Activated T-cell treated with anti-CD3 and anti-CD28 coated beads, Interleukin-2, amount 50 U/mL, for 72 hours (primary cell): Measurements from ENCODE around the gene FAM120A. TPM values are rescaled to one million over a fixed set of nuclear protein-coding genes. Genes with fewer than 3 reads are reported as not detected.

Experiments used
- ATAC-seq, 2 donors: fragments of 150-1000 bp; cut with Tn5 transposase; replicated peaks in 1 of 2; 2 replicates each; pipeline ENCODE4 v1.10.0; 2021; ENCODE audit warnings: moderate library complexity in 2 of 2, mild to moderate bottlenecking in 1 of 2
- DNase-seq, 2 donors: peaks; one replicate each; pipeline ENCODE4 v3.0.0; 2021 to 2022; ENCODE audit warnings: mixed read lengths in 1 of 2
- H3K27ac Mint-ChIP-seq: one replicate; pipeline ENCODE4 v1.8.0; 2022; ENCODE audit warnings: mild to moderate bottlenecking, moderate library complexity, mixed read lengths
- H3K27me3 Mint-ChIP-seq: one replicate; pipeline ENCODE4 v1.8.0; 2022; ENCODE audit warnings: low read depth, mixed read lengths
- H3K36me3 Mint-ChIP-seq, 2 donors: one replicate each; pipeline ENCODE4 v1.8.0; 2022; ENCODE audit warnings: mixed read lengths in 2 of 2, mild to moderate bottlenecking in 1 of 2; ENCODE audit not compliant: insufficient read depth in 2 of 2
- H3K4me1 Mint-ChIP-seq: one replicate; pipeline ENCODE4 v1.8.0; 2022; ENCODE audit warnings: low read depth, mixed read lengths
- H3K4me3 Mint-ChIP-seq, 2 donors: one replicate each; pipeline ENCODE4 v1.8.0; 2022; ENCODE audit warnings: mild to moderate bottlenecking in 2 of 2, mixed read lengths in 2 of 2, moderate library complexity in 2 of 2
- H3K9me3 Mint-ChIP-seq, 2 donors: one replicate each; pipeline ENCODE4 v1.8.0; 2022; ENCODE audit warnings: mixed read lengths in 2 of 2
- total RNA-seq, 2 donors: library from RNA; stranded (reverse); gene quantifications; one replicate each; pipeline ENCODE4 v1.2.3, GENCODE V29; 2022

FAM120A gene
- total RNA-seq, 2 donors from 2014 or later: 127 to 135 TPM

DNA sequence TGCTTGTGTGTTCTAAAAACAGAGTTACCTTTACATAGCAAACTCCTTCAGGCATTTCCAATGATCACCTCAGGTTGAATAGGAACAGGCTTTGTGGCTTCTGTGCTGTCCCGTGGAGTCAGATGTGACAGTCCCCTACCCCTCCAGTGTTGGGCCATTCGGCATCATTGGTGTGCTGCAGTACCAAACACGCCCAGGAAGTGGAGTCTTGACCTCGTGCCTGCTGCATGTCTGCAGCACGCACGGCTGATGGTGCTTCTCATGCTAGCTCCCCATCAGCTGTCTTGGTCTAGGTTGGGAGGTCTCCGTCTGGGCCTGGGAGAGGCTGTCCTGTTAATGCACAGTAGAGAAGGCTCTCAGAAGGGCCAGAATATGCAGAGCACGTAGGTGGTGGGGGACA, 82.4 kb downstream of the FAM120A start:
- Mint-ChIP-seq H3K27ac (no peak overlapping the region), H3K36me3 (peaks cover 4 to 20% of the 10 kb centered on the region in 2 donors)

GRCh38 chr9:93536167-93536566, 84.7 kb downstream of the FAM120A start:
- no peak for ATAC-seq
- Mint-ChIP-seq H3K4me1 (no peaks in the 10 kb centered on the region), H3K36me3 (peaks cover 4 to 15% of the 10 kb centered on the region in 2 donors), H3K9me3 (no peaks in the 10 kb centered on the region), H3K27ac (no peak overlapping the region), H3K4me3 (no peak overlapping the region), H3K27me3 (no peaks in the 10 kb centered on the region)
- DNase-seq: no peak

More for the DNA sequence above, 82.4 kb downstream of the FAM120A start:
- Mint-ChIP-seq H3K4me1 (no peaks in the 10 kb centered on the region), H3K9me3 (no peaks in the 10 kb centered on the region), H3K4me3 (no peak overlapping the region), H3K27me3 (no peaks in the 10 kb centered on the region)
- no peak for ATAC-seq
- DNase-seq: no peak

GRCh38 chr9:93536874-93537273, 85.4 kb downstream of the FAM120A start:
- Mint-ChIP-seq H3K27ac (no peak overlapping the region), H3K4me1 (peaks cover 3% of the 10 kb centered on the region), H3K27me3 (no peaks in the 10 kb centered on the region), H3K9me3 (no peaks in the 10 kb centered on the region), H3K4me3 (no peak overlapping the region), H3K36me3 (peaks cover 4 to 17% of the 10 kb centered on the region in 2 donors)
- ATAC-seq: no peak
- DNase-seq: no peak

DNA sequence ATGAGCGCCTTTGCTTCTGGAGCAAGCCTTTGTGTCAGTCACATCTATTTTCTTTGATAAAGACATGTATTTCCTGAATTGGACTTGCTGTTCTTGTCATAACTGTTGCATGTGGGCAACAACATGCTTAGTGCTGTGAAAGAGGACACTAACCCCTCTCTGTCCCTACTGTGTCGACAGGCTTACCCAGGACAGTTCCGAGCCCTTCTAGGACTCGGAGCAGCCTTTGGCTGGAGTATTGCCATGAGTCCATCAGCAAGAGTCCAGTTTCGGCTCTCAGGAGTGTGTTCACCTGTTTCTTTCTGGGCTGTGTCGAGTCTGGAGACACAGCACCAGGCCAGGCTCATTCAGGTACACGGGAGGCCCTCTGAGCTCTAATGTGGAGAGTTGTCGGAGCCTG, 88.8 kb downstream of the FAM120A start:
- Mint-ChIP-seq H3K4me1 (peaks cover 11% of the 10 kb centered on the region), H3K27ac (peak overlapping the region; percentile 44), H3K4me3 (no peak overlapping the region), H3K27me3 (no peaks in the 10 kb centered on the region), H3K9me3 (no peaks in the 10 kb centered on the region), H3K36me3 (peaks cover 4 to 9% of the 10 kb centered on the region in 2 donors)
- no peak for DNase-seq
- no peak for ATAC-seq

DNA sequence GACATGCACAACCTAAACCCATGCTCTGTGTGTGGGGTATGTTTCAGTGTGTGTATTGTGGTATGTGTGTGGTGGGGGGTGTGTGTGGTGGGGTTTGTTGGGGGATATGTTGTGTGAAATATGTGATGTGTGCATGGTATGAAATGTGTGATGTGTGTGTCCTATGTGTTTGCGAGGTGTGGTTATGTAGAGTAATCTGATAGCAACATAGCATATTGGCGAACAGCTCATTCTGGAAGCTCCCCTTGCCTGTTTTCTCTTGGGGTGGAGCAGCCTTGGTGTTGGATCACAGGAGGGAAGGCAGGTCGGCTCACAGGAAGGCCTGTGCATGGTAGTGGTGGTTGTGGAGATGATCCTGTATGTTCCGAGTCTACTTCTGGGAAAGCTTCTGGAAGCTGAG, 89.5 kb downstream of the FAM120A start:
- ATAC-seq (no peak), DNase-seq (no peak)
- peaks cover 11% of the 10 kb centered on the region for H3K4me1 Mint-ChIP-seq
- H3K27ac Mint-ChIP-seq: peak overlapping the region; percentile 3
- no peaks in the 10 kb centered on the region for H3K9me3 Mint-ChIP-seq
- H3K4me3 Mint-ChIP-seq: no peak overlapping the region
- peaks cover 4 to 9% of the 10 kb centered on the region in 2 donors for H3K36me3 Mint-ChIP-seq
- H3K27me3 Mint-ChIP-seq: no peaks in the 10 kb centered on the region

- peaks cover 11% of the 10 kb centered on the region for H3K4me1 Mint-ChIP-seq
These were observed 90.3 kb downstream of the FAM120A start for GRCh38 chr9:93541581-93542349.

GRCh38 chr9:93543117-93543516, 91.6 kb downstream of the FAM120A start:
- Mint-ChIP-seq H3K9me3 (no peaks in the 10 kb centered on the region), H3K36me3 (peaks cover 4 to 20% of the 10 kb centered on the region in 2 donors), H3K4me3 (no peak overlapping the region), H3K27ac (peak overlapping the region; percentile 8), H3K4me1 (peaks cover 11% of the 10 kb centered on the region), H3K27me3 (no peaks in the 10 kb centered on the region)
- DNase-seq: no peak
- no peak for ATAC-seq

More at GRCh38 chr9:93541581-93542349, 90.3 kb downstream of the FAM120A start:
- H3K36me3 Mint-ChIP-seq: peaks cover 4 to 15% of the 10 kb centered on the region in 2 donors
- ATAC-seq (no peak), DNase-seq (no peak)
- no peaks in the 10 kb centered on the region for H3K9me3 Mint-ChIP-seq
- peak overlapping the region; percentile 86 for H3K27ac Mint-ChIP-seq
- H3K27me3 Mint-ChIP-seq: no peaks in the 10 kb centered on the region
- no peak overlapping the region for H3K4me3 Mint-ChIP-seq

DNA sequence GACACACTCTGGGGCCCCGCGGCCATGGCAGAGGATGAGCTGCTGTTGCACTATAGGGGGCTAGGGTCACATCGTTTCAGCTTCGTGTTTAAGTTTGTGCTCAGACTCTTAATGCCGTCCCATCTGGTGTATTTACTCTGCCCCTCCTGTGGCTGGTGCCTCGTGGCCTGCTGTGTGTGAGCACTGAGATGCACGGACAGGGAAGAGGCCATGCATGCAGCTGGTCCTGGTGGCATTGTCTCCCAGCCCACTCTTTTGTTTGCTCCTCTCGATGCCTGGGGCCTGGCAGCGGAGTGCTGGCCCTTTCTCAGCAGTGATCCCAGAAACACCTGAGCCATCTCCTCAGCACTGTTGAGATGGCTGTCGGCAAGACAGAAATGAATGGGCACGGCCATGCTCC, 94.9 kb downstream of the FAM120A start:
- no peak overlapping the region for H3K27ac Mint-ChIP-seq
- H3K4me1 Mint-ChIP-seq: peaks cover 11% of the 10 kb centered on the region
- H3K36me3 Mint-ChIP-seq: peaks cover 7 to 20% of the 10 kb centered on the region in 2 donors
- DNase-seq (no peak), ATAC-seq (no peak)
- no peaks in the 10 kb centered on the region for H3K9me3 Mint-ChIP-seq
- H3K4me3 Mint-ChIP-seq: no peak overlapping the region
- H3K27me3 Mint-ChIP-seq: no peaks in the 10 kb centered on the region

DNA sequence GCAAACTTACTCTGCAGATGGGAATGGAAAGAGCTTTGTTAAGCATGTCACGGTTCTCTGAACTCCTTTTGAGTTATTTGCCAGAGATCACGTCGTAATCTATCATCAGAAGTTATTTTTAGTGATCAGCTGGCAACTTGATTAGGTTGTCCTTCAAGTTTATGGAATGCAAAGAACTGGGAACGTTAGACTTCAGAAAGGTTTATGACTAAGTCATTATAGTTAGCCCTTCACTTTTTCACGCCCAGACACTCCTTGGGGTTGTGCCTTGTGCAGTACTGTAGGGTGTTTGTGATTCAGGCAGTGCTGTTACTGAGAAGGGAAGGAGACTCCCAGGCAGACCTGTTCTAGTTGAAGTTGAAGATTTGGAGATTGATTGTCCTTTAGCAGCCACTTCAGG, 98.1 kb downstream of the FAM120A start:
- Mint-ChIP-seq H3K4me1 (no peaks in the 10 kb centered on the region), H3K4me3 (no peak overlapping the region), H3K27ac (peak overlapping the region; percentile 84), H3K27me3 (no peaks in the 10 kb centered on the region), H3K9me3 (no peaks in the 10 kb centered on the region), H3K36me3 (peaks cover 7 to 24% of the 10 kb centered on the region in 2 donors)
- DNase-seq: no peak
- no peak for ATAC-seq

DNA sequence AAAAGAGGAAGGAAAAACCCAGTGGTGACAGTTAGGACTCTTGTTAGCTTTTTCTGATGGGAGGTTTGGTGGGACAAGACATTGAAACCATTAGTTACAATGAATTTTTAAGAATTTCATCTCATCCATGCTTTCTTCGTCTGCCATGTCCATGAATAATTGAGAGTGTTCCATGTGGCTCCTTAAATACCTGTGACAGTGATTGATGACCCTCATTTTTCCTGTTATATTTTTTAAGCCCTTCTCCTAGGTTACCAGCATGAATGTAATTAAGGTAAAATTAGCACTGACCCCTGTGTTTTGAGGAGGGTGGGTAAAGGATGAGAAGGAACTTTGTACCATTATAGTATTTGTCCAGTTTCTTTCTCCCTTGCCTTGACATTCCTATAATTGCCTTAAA, 101.4 kb downstream of the FAM120A start:
- Mint-ChIP-seq H3K36me3 (peaks cover 7 to 17% of the 10 kb centered on the region in 2 donors), H3K9me3 (no peaks in the 10 kb centered on the region), H3K27me3 (no peaks in the 10 kb centered on the region), H3K4me3 (no peak overlapping the region), H3K4me1 (no peaks in the 10 kb centered on the region), H3K27ac (no peak overlapping the region)
- DNase-seq (no peak), ATAC-seq (no peak)

DNA sequence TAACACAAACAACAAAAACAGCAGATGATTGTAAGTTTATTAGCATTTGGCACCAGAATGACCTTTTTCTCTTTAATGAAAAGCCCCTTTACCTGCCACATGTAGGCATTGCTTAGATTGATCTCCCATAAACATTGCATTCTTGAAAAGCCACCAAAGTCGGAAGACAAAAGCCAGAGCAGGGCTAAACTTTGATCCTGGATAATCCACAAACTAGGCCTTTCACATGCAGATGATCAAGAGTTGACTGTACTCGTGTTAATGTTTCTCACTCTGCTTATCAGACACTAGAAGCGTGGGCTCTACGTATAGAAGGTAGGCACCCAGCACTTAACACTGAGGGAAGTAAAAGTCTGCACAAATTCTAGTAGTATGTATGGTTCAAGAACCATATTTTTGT, 103.9 kb downstream of the FAM120A start:
- no peak for DNase-seq
- no peaks in the 10 kb centered on the region for H3K27me3 Mint-ChIP-seq
- peaks cover 6 to 27% of the 10 kb centered on the region in 2 donors for H3K36me3 Mint-ChIP-seq
- H3K9me3 Mint-ChIP-seq: no peaks in the 10 kb centered on the region
- H3K4me3 Mint-ChIP-seq: no peak overlapping the region
- ATAC-seq: no peak
- no peak overlapping the region for H3K27ac Mint-ChIP-seq
- H3K4me1 Mint-ChIP-seq: no peaks in the 10 kb centered on the region

DNA sequence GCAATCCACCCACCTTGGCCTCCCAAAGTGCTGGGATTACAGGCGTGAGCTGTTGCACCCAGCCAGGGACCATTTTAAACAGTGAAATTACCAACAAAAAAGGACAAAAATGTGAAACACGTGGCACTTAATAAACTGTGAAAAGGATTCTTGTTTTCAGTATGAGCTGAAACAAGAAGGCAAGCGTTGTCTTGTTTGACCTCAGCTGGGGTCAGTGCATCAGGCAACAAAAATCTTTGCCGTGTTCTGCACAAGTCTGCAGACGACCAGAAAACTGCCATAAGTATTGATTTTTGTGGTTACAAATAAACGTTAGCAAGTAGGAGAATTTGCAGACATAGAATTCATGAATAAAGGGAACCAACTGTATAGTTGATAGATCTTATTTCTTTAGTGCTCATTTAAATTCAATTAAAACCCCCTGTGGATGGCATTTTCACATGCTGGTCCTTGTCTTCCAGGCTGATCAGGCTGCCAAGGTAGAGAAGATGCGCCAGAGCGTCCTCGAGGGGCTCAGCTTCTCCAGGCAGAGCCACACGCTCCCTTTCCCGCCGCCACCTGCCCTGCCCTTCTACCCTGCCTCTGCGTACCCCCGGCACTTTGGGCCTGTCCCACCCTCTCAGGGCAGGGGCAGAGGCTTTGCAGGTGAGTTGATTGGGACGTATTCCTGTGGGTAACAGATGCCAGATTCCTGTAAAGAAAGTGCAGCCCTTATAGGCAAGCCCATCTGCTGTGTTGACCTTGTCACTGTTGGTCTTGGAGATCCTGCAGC, 106.1 kb downstream of the FAM120A start:
- Mint-ChIP-seq H3K36me3 (peaks cover 4 to 20% of the 10 kb centered on the region in 2 donors), H3K4me1 (no peaks in the 10 kb centered on the region), H3K9me3 (no peaks in the 10 kb centered on the region), H3K27me3 (no peaks in the 10 kb centered on the region), H3K27ac (no peak overlapping the region), H3K4me3 (no peak overlapping the region)
- no peak for DNase-seq
- no peak for ATAC-seq

- H3K27ac Mint-ChIP-seq: no peak overlapping the region
- H3K36me3 Mint-ChIP-seq: peaks cover 4 to 24% of the 10 kb centered on the region in 2 donors
- no peaks in the 10 kb centered on the region for H3K27me3 Mint-ChIP-seq
- H3K9me3 Mint-ChIP-seq: no peaks in the 10 kb centered on the region
- no peak for DNase-seq
- no peak for ATAC-seq
- peaks cover 5% of the 10 kb centered on the region for H3K4me1 Mint-ChIP-seq
- H3K4me3 Mint-ChIP-seq: no peak overlapping the region
These were observed 107.0 kb downstream of the FAM120A start for GRCh38 chr9:93558503-93558902.
